ENCODE results near the gene OPTC.
A peak's percentile ranks its signal among the peaks of the same experiment; 100 is the strongest.

OPTC gene

DNA sequence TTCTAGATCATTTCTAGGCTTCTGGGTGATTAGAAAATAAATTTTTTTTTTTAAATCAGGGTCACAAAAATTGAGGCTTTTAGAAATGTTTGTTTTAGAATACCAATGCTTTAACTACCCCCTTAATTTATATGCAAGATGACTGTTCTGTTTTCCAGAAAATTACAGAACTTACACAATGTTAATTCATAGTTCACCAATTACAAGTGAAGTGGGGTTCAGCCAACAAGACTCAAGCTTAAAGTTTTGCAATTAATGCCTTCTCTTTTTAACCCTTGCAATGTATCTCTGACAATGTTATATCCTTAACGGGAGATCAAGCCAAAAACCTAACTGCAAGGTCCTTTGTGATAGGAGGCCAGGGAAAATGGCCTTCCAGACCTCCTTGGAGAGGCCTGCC, 12.8 kb upstream of the OPTC start:
- no peaks in the 10 kb centered on the region for H3K9me3 ChIP-seq (ENCODE audit: control insufficient read depth in 1 of 2, low read length in 2 of 2)
- no peak overlapping the region for H3K27ac ChIP-seq (ENCODE audit: low read depth, low read length)
- H3K27me3 ChIP-seq (ENCODE audit: control insufficient read depth in 1 of 2, insufficient read depth in 2 of 2, low read length in 2 of 2), result peaks cover 0 to 4% of the 10 kb centered on the region in 2 donors
- H3K4me1 ChIP-seq (ENCODE audit: control insufficient read depth in 1 of 2, insufficient read depth in 2 of 2, low read length in 2 of 2), result peaks cover 5 to 9% of the 10 kb centered on the region in 2 donors
- no peak overlapping the region for H3K4me3 ChIP-seq (ENCODE audit: low read depth in 1 of 2, low read length in 2 of 2)
- no peaks in the 10 kb centered on the region for H3K36me3 ChIP-seq (ENCODE audit: control insufficient read depth in 1 of 2, insufficient read depth in 2 of 2, low read length in 2 of 2)
- no peak overlapping the region for H3K9ac ChIP-seq (ENCODE audit: low read depth in 1 of 2, low read length in 2 of 2)

DNA sequence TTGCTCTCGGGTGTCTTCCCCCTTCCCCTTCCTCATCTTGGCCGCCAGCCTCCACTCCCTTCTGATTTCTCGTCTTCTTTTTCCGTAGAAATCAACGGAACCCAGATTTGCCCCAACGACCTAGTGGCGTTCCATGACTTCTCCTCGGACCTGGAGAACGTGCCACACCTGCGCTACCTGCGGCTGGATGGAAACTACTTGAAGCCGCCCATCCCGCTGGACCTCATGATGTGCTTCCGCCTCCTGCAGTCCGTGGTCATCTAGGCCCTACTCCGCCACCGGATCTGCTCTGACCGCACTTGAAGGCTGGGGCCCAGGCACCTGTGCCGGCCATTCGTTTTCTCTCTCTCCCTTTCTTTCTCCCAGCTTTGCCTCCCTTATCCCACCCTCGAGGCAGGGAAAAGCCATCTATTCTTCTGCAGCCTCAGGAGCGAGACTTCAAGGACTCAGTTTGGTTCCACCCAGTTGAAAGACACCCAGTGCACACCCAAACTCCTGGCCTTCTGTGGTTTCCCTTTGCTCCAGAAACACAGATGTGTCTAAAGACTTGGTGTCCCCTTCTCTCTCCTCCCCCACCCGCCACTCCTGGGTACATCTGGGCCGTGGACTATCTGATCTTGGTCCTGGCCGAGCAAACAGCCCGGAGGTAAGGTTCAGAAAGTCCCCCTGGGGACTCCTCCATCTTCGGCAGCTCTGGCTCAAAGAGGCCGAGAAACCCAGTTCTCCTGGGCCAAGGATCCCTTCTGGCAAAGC, 7.2 kb upstream of the OPTC start:
- Histone ChIP-seq H3K36me3 (ENCODE audit: control insufficient read depth in 1 of 2, insufficient read depth in 2 of 2, low read length in 2 of 2) (no peaks in the 10 kb centered on the region), H3K4me3 (ENCODE audit: low read depth in 1 of 2, low read length in 2 of 2) (peak overlapping the region in 1 of 2 donors; percentile 67), H3K27ac (ENCODE audit: low read depth, low read length) (peak overlapping the region; percentile 17), H3K9me3 (ENCODE audit: control insufficient read depth in 1 of 2, low read length in 2 of 2) (no peaks in the 10 kb centered on the region), H3K4me1 (ENCODE audit: control insufficient read depth in 1 of 2, insufficient read depth in 2 of 2, low read length in 2 of 2) (peaks cover 0 to 7% of the 10 kb centered on the region in 2 donors), H3K9ac (ENCODE audit: low read depth in 1 of 2, low read length in 2 of 2) (peak overlapping the region in 1 of 2 donors; percentile 50), H3K27me3 (ENCODE audit: control insufficient read depth in 1 of 2, insufficient read depth in 2 of 2, low read length in 2 of 2) (no peaks in the 10 kb centered on the region)

DNA sequence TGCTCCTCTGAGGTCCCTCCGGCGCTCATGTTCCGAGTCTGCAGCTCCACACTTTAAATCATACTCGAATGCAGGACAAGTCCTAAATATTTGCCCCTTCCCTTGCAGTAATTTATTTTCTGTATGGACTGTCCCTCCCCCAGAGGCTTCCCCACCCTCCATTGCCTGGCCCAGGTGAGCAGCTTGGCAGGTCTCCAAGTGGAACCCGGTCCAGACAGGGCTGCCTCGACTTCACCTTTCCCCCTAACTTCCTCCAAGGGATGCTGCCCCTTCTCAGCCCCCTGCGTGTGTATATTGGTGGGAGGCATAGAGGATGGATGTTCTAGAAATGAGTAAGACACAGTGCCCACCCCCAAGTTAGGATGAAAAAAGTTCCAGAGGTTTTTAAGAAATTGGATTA, 5.4 kb upstream of the OPTC start:
- no peak overlapping the region for H3K4me3 ChIP-seq (ENCODE audit: low read depth in 1 of 2, low read length in 2 of 2)
- H3K27me3 ChIP-seq (ENCODE audit: control insufficient read depth in 1 of 2, insufficient read depth in 2 of 2, low read length in 2 of 2), result peaks cover 0 to 3% of the 10 kb centered on the region in 2 donors
- H3K4me1 ChIP-seq (ENCODE audit: control insufficient read depth in 1 of 2, insufficient read depth in 2 of 2, low read length in 2 of 2), result peaks cover 0 to 7% of the 10 kb centered on the region in 2 donors
- no peaks in the 10 kb centered on the region for H3K9me3 ChIP-seq (ENCODE audit: control insufficient read depth in 1 of 2, low read length in 2 of 2)
- H3K27ac ChIP-seq (ENCODE audit: low read depth, low read length), result no peak overlapping the region
- no peak overlapping the region for H3K9ac ChIP-seq (ENCODE audit: low read depth in 1 of 2, low read length in 2 of 2)
- no peaks in the 10 kb centered on the region for H3K36me3 ChIP-seq (ENCODE audit: control insufficient read depth in 1 of 2, insufficient read depth in 2 of 2, low read length in 2 of 2)

DNA sequence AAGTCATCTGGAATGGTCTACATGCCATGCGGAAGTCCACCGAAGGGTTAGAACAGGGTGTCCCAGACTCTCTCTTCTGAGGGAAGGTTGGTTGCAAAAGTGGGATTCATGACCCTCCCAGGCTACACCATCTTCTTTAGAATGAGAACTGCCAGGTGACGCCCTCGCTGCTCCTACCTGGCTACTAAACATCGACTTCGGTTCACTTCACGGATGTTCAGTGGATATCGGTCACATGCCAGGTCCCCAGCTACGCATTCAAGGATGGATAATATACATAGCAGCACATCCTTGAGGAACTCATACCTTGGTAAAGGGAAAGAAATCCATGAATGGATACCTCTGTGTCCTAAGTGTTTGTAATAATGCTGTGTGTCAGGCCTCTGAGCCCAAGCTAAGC, 3.3 kb upstream of the OPTC start:
- Histone ChIP-seq H3K36me3 (ENCODE audit: control insufficient read depth in 1 of 2, insufficient read depth in 2 of 2, low read length in 2 of 2) (no peaks in the 10 kb centered on the region), H3K27ac (ENCODE audit: low read depth, low read length) (no peak overlapping the region), H3K9me3 (ENCODE audit: control insufficient read depth in 1 of 2, low read length in 2 of 2) (no peaks in the 10 kb centered on the region), H3K9ac (ENCODE audit: low read depth in 1 of 2, low read length in 2 of 2) (no peak overlapping the region), H3K4me3 (ENCODE audit: low read depth in 1 of 2, low read length in 2 of 2) (no peak overlapping the region), H3K4me1 (ENCODE audit: control insufficient read depth in 1 of 2, insufficient read depth in 2 of 2, low read length in 2 of 2) (peaks cover 0 to 7% of the 10 kb centered on the region in 2 donors), H3K27me3 (ENCODE audit: control insufficient read depth in 1 of 2, insufficient read depth in 2 of 2, low read length in 2 of 2) (peaks cover 0 to 3% of the 10 kb centered on the region in 2 donors)

DNA sequence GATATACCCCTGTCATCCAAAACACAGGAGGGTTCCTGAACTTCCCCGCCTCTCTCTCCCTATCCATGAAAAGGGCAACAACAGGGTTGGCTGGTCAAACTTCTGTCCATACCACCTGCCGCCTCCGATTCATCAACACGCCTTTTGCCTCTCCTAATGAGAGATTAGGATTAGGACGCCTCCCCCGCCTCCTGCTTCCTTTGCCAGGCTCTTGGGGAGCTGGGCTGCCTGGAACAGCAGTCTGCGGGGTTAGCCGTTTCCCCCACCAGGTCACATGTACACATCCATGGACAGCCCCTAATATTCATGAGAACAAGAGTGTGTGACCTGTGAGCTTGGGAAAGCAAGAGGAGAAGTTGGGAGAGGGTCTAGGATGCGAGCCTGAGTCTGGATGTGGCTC, 2.3 kb upstream of the OPTC start:
- Histone ChIP-seq H3K27me3 (ENCODE audit: control insufficient read depth in 1 of 2, insufficient read depth in 2 of 2, low read length in 2 of 2) (peaks cover 0 to 3% of the 10 kb centered on the region in 2 donors), H3K36me3 (ENCODE audit: control insufficient read depth in 1 of 2, insufficient read depth in 2 of 2, low read length in 2 of 2) (no peaks in the 10 kb centered on the region), H3K27ac (ENCODE audit: low read depth, low read length) (no peak overlapping the region), H3K4me1 (ENCODE audit: control insufficient read depth in 1 of 2, insufficient read depth in 2 of 2, low read length in 2 of 2) (peaks cover 0 to 7% of the 10 kb centered on the region in 2 donors), H3K4me3 (ENCODE audit: low read depth in 1 of 2, low read length in 2 of 2) (no peak overlapping the region), H3K9ac (ENCODE audit: low read depth in 1 of 2, low read length in 2 of 2) (no peak overlapping the region), H3K9me3 (ENCODE audit: control insufficient read depth in 1 of 2, low read length in 2 of 2) (no peaks in the 10 kb centered on the region)

DNA sequence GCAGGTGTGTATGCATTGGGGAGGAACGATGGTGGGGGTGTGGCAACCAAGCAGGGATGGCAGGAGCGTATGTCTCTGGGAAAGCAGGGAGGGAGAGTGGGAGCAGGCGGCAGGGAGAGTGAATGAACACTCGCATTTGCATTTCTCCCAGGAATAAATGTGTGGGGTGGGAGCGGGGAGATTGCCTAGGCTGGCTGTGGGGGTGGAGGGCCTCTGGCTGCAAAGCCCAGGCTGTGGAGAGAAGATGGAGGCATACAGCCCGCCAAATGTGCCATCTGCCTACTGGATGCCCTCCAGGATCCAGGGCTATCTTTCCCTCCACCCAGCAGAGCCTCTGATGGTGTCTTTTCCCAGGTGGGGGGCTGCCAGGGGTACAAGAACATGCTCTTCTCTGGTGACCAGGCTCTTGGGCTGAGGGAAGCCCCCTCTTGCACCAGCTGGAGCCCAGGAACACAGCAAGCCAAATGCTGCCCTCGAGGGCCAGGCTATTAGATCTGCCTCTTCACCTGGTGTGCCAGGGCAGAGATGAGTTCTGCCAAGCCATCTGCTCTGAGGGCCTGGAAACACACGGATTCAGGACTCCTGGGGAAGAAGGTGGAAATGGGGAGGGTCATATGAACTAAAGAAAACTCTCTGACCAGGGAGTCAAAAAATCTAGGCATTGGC, 1.7 kb upstream of the OPTC start:
- H3K9me3 ChIP-seq (ENCODE audit: control insufficient read depth in 1 of 2, low read length in 2 of 2), result no peaks in the 10 kb centered on the region
- H3K4me1 ChIP-seq (ENCODE audit: control insufficient read depth in 1 of 2, insufficient read depth in 2 of 2, low read length in 2 of 2), result peaks cover 0 to 7% of the 10 kb centered on the region in 2 donors
- no peak overlapping the region for H3K27ac ChIP-seq (ENCODE audit: low read depth, low read length)
- no peaks in the 10 kb centered on the region for H3K36me3 ChIP-seq (ENCODE audit: control insufficient read depth in 1 of 2, insufficient read depth in 2 of 2, low read length in 2 of 2)
- H3K4me3 ChIP-seq (ENCODE audit: low read depth in 1 of 2, low read length in 2 of 2), result no peak overlapping the region
- no peak overlapping the region for H3K9ac ChIP-seq (ENCODE audit: low read depth in 1 of 2, low read length in 2 of 2)
- H3K27me3 ChIP-seq (ENCODE audit: control insufficient read depth in 1 of 2, insufficient read depth in 2 of 2, low read length in 2 of 2), result peaks cover 0 to 3% of the 10 kb centered on the region in 2 donors

DNA sequence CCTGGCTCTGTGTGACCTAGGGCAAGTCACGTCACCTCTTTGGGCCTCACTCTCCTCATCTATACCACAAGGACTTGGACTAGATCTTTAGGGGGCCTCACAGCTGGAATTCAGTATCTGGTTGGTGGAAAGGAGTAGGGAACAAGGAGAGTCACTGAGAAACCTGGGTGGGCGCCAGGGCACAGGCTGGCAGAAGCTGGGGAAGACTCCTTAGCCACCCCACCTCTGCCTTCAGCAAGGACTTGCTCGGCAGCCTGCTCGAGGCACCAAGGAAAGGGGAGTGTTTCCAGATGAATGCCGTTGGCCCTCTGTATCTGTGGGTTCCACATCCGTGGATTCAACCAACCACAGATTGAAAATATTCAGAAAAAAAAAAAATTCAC, 1.2 kb upstream of the OPTC start:
- Histone ChIP-seq H3K36me3 (ENCODE audit: control insufficient read depth in 1 of 2, insufficient read depth in 2 of 2, low read length in 2 of 2) (no peaks in the 10 kb centered on the region), H3K9me3 (ENCODE audit: control insufficient read depth in 1 of 2, low read length in 2 of 2) (no peaks in the 10 kb centered on the region), H3K9ac (ENCODE audit: low read depth in 1 of 2, low read length in 2 of 2) (no peak overlapping the region), H3K27ac (ENCODE audit: low read depth, low read length) (no peak overlapping the region), H3K4me1 (ENCODE audit: control insufficient read depth in 1 of 2, insufficient read depth in 2 of 2, low read length in 2 of 2) (peaks cover 0 to 4% of the 10 kb centered on the region in 2 donors), H3K27me3 (ENCODE audit: control insufficient read depth in 1 of 2, insufficient read depth in 2 of 2, low read length in 2 of 2) (peaks cover 0 to 3% of the 10 kb centered on the region in 2 donors), H3K4me3 (ENCODE audit: low read depth in 1 of 2, low read length in 2 of 2) (no peak overlapping the region)

DNA sequence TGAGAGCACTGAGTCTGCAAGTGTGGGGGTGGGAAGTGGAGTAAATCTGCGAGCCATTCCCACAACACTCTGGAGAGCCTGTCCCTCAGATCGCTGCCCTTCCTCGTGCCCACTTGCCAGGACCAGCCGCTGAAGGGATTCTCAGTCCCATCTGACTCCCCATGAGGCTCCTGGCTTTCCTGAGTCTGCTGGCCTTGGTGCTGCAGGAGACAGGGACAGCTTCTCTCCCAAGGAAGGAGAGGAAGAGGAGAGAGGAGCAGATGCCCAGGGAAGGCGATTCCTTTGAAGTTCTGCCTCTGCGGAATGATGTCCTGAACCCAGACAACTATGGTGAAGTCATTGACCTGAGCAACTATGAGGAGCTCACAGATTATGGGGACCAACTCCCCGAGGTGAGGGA, 1.9 kb downstream of the OPTC start:
- Histone ChIP-seq H3K27me3 (ENCODE audit: control insufficient read depth in 1 of 2, insufficient read depth in 2 of 2, low read length in 2 of 2) (peaks cover 0 to 3% of the 10 kb centered on the region in 2 donors), H3K9ac (ENCODE audit: low read depth in 1 of 2, low read length in 2 of 2) (no peak overlapping the region), H3K4me3 (ENCODE audit: low read depth in 1 of 2, low read length in 2 of 2) (no peak overlapping the region), H3K36me3 (ENCODE audit: control insufficient read depth in 1 of 2, insufficient read depth in 2 of 2, low read length in 2 of 2) (no peaks in the 10 kb centered on the region), H3K4me1 (ENCODE audit: control insufficient read depth in 1 of 2, insufficient read depth in 2 of 2, low read length in 2 of 2) (no peaks in the 10 kb centered on the region), H3K9me3 (ENCODE audit: control insufficient read depth in 1 of 2, low read length in 2 of 2) (no peaks in the 10 kb centered on the region), H3K27ac (ENCODE audit: low read depth, low read length) (no peak overlapping the region)

DNA sequence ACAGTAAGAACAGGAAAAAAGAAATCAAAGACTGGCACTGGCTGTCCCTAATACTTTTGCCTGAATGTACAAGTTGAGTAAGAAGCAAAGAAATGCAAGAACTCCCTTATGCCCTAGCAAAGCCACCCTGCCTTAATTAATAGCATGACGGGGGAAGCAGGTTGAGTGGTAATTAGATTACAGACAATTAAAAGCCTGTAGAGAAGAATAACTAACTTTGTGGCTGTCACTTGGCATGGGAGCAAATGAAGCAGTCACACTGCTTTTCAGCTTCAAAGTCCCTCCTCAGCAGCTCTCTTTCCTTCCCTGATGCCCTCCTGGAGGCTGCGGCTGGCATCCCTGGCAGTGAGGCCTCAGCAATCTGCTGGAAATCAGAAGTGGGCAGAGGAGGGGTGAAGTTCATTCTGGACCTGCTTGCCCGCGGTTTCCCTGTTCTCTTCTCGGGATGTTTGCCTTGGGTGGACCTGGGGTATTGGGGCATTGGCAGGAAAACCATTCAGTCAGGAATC, 3.4 kb downstream of the OPTC start:
- Histone ChIP-seq H3K27ac (ENCODE audit: low read depth, low read length) (no peak overlapping the region), H3K27me3 (ENCODE audit: control insufficient read depth in 1 of 2, insufficient read depth in 2 of 2, low read length in 2 of 2) (peaks cover 0 to 2% of the 10 kb centered on the region in 2 donors), H3K9me3 (ENCODE audit: control insufficient read depth in 1 of 2, low read length in 2 of 2) (no peaks in the 10 kb centered on the region), H3K36me3 (ENCODE audit: control insufficient read depth in 1 of 2, insufficient read depth in 2 of 2, low read length in 2 of 2) (no peaks in the 10 kb centered on the region), H3K9ac (ENCODE audit: low read depth in 1 of 2, low read length in 2 of 2) (no peak overlapping the region), H3K4me1 (ENCODE audit: control insufficient read depth in 1 of 2, insufficient read depth in 2 of 2, low read length in 2 of 2) (no peaks in the 10 kb centered on the region), H3K4me3 (ENCODE audit: low read depth in 1 of 2, low read length in 2 of 2) (no peak overlapping the region)

DNA sequence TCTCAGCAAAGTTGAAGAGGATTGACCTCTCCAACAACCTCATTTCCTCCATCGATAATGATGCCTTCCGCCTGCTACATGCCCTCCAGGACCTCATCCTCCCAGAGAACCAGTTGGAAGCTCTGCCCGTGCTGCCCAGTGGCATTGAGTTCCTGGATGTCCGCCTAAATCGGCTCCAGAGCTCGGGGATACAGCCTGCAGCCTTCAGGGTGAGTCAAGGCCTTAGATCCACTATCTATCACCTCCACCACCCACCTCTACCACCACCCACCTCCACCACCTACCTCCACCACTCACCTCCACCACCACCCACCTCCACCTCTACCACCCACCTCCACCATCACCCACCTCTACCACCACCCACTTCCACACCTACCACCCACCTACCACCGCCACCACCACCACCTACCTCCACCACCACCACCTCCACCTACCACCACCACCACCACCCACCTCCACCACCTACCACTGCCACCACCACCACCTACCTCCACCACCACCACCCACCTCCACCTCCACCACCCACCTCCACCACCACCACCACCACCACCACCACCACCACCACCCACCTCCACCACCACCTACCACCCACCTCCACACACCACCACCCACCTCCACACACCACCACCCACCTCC, 5.8 kb downstream of the OPTC start:
- no peak overlapping the region for H3K27ac ChIP-seq (ENCODE audit: low read depth, low read length)
- no peak overlapping the region for H3K4me3 ChIP-seq (ENCODE audit: low read depth in 1 of 2, low read length in 2 of 2)
- H3K4me1 ChIP-seq (ENCODE audit: control insufficient read depth in 1 of 2, insufficient read depth in 2 of 2, low read length in 2 of 2), result no peaks in the 10 kb centered on the region
- H3K9ac ChIP-seq (ENCODE audit: low read depth in 1 of 2, low read length in 2 of 2), result no peak overlapping the region
- H3K36me3 ChIP-seq (ENCODE audit: control insufficient read depth in 1 of 2, insufficient read depth in 2 of 2, low read length in 2 of 2), result no peaks in the 10 kb centered on the region
- no peaks in the 10 kb centered on the region for H3K9me3 ChIP-seq (ENCODE audit: control insufficient read depth in 1 of 2, low read length in 2 of 2)
- H3K27me3 ChIP-seq (ENCODE audit: control insufficient read depth in 1 of 2, insufficient read depth in 2 of 2, low read length in 2 of 2), result no peaks in the 10 kb centered on the region

Measured in duodenal mucosa (tissue), 2 donors.